Type B pancreatic cell (in vitro differentiated cells): ENCODE results near the gene ADARB1. TPM values are rescaled to one million over a fixed set of nuclear protein-coding genes. Genes with fewer than 3 reads are reported as not detected.

Experiments used
- DNase-seq: peaks from one replicate; pipeline ENCODE4 v3.0.0; 2021; ENCODE audit warnings: mixed read lengths; ENCODE audit not compliant: unreplicated experiment; ENCODE audit errors: extremely low spot score
- H3K27ac Mint-ChIP-seq: 2 replicates; pipeline ENCODE4 v1.8.0; 2021; ENCODE audit warnings: mild to moderate bottlenecking, mixed read lengths
- H3K27me3 Mint-ChIP-seq: 2 replicates; pipeline ENCODE4 v1.8.0; 2021; ENCODE audit warnings: mixed read lengths
- H3K36me3 Mint-ChIP-seq: 2 replicates; pipeline ENCODE4 v1.8.0; 2021; ENCODE audit warnings: mixed read lengths
- H3K4me1 Mint-ChIP-seq: one replicate; pipeline ENCODE4 v1.8.0; 2021; ENCODE audit warnings: mixed read lengths; ENCODE audit not compliant: unreplicated experiment
- H3K4me3 Mint-ChIP-seq: 2 replicates; pipeline ENCODE4 v1.8.0; 2021; ENCODE audit warnings: mild to moderate bottlenecking, mixed read lengths
- H3K9me3 Mint-ChIP-seq: 2 replicates; pipeline ENCODE4 v1.8.0; 2021; ENCODE audit warnings: mixed read lengths
- total RNA-seq: library from RNA; stranded (reverse); gene quantifications from 2 replicates; pipeline ENCODE4 v1.2.1, GENCODE V29; 2021; ENCODE audit warnings: low replicate concordance
- TF ChIP-seq, protein P1 (sequence below): fragments of 200-600 bp; sonication (generic); conservative IDR thresholded peaks from 2 replicates; pipeline ENCODE4 v1.5.0; 2021; ENCODE audit warnings: antibody characterized with exemption, mild to moderate bottlenecking

The ADARB1 gene
- total RNA-seq, 1 donor from 2014 or later: 20.7 TPM

DNA sequence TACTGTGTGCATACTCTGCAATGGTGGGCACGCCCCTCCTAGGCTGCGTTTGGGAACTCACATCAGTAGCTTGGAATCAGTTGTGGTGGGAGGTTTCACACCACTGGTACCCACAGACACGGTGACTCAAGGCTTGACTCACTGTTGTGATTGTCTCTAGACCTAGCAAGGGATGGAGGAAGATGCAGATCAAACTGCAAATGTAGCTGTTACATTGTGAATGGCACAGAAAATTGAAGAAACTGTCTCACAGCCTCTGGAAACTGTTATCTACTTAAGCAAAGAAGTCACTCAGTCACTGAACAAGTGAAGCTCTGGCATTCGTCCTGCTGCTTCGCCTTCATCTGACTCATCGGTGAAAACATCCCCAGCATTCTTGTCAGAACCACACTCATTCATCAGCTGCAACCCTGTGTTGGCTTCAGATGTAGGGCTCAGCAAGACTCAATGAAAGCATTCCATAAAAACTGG lies 153.8 kb downstream of the ADARB1 start:
- H3K36me3 Mint-ChIP-seq: no peaks in the 10 kb centered on the region
- H3K27me3 Mint-ChIP-seq: no peaks in the 10 kb centered on the region
- peak overlapping the region; percentile 83 for H3K27ac Mint-ChIP-seq
- H3K4me3 Mint-ChIP-seq: no peak overlapping the region
- H3K9me3 Mint-ChIP-seq: no peaks in the 10 kb centered on the region
- H3K4me1 Mint-ChIP-seq: peaks cover 5% of the 10 kb centered on the region
- DNase-seq: no peak
- TF ChIP-seq, protein P1, sequence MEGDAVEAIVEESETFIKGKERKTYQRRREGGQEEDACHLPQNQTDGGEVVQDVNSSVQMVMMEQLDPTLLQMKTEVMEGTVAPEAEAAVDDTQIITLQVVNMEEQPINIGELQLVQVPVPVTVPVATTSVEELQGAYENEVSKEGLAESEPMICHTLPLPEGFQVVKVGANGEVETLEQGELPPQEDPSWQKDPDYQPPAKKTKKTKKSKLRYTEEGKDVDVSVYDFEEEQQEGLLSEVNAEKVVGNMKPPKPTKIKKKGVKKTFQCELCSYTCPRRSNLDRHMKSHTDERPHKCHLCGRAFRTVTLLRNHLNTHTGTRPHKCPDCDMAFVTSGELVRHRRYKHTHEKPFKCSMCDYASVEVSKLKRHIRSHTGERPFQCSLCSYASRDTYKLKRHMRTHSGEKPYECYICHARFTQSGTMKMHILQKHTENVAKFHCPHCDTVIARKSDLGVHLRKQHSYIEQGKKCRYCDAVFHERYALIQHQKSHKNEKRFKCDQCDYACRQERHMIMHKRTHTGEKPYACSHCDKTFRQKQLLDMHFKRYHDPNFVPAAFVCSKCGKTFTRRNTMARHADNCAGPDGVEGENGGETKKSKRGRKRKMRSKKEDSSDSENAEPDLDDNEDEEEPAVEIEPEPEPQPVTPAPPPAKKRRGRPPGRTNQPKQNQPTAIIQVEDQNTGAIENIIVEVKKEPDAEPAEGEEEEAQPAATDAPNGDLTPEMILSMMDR: no peak

DNA sequence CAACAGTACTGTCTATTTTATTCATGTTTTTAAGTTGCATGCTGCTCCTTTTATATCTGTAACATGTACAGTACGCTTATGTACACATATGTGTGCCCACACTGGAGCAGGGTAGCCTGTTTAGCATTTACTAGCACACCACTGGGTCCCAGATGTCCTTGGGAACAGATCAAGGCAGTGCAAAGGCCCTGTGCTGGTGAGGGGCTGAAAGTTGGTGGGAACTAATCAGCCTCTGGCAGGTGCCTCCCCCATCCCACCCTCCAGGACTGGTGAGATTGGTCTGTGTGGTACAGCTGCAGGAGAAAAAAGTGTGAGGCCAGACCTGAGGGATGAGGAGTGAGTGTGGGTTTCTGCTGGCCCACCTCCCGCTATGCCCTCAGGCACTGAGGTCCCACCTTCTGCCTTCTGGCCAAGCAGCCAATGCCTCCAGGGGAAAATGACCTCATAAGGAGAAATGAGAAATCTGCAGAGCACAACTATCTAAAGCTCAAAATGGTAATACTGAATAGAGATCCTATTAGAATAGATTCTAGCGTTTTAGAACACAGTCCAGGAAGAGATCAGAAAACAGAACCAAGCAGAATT lies 154.4 kb downstream of the ADARB1 start:
- no peaks in the 10 kb centered on the region for H3K36me3 Mint-ChIP-seq
- H3K27ac Mint-ChIP-seq: peak overlapping the region; percentile 83
- no peaks in the 10 kb centered on the region for H3K9me3 Mint-ChIP-seq
- peaks cover 2% of the 10 kb centered on the region for H3K27me3 Mint-ChIP-seq
- H3K4me1 Mint-ChIP-seq: peaks cover 5% of the 10 kb centered on the region
- H3K4me3 Mint-ChIP-seq: no peak overlapping the region
- DNase-seq: no peak
- TF ChIP-seq, protein P1: no peak

DNA sequence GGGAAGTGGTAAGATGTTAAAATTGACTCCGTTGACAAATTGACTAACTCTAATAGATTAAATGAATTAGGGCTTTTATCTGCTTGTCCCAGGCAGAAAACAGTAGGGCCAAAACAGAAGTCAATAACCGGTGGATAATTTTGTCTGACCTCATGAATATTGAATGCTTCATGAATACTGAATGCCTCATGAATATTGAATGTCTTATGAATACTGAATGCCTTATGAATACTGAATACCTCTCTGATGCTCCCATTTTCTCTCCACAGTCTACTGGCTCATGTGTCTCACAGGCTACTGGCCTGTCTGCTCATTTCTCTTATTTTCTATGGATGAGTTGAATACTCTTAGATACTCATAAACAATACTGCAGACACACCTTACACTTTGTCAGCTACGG lies 157.3 kb downstream of the ADARB1 start:
- DNase-seq: no peak
- no peaks in the 10 kb centered on the region for H3K9me3 Mint-ChIP-seq
- no peak overlapping the region for H3K4me3 Mint-ChIP-seq
- H3K27ac Mint-ChIP-seq: no peak overlapping the region
- peaks cover 3% of the 10 kb centered on the region for H3K27me3 Mint-ChIP-seq
- H3K36me3 Mint-ChIP-seq: no peaks in the 10 kb centered on the region
- TF ChIP-seq, protein P1: no peak
- peaks cover 5% of the 10 kb centered on the region for H3K4me1 Mint-ChIP-seq

DNA sequence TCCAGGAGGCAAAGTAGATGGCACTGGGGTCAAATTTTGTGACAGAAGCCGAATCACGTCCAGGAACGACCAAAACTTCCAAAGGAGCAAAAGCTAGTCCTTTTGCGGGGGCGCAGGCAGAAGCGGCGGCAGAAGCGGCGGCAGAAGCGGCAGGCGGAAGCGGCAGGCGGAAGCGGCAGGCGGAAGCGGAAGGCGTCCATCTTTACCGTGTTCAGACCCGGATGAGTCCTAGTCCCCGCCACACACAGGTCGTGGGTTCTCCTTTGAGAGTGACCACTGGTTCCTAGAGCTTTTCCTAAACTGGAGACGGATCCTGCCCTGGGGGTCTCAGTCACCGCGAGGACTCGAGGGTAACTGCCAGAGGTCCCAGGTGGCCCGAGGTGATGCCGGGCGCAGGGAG lies 159.7 kb downstream of the ADARB1 start:
- no peak for DNase-seq
- H3K27me3 Mint-ChIP-seq: peaks cover 3% of the 10 kb centered on the region
- H3K4me3 Mint-ChIP-seq: no peak overlapping the region
- H3K27ac Mint-ChIP-seq: no peak overlapping the region
- TF ChIP-seq, protein P1: no peak
- no peaks in the 10 kb centered on the region for H3K36me3 Mint-ChIP-seq
- no peaks in the 10 kb centered on the region for H3K9me3 Mint-ChIP-seq
- no peaks in the 10 kb centered on the region for H3K4me1 Mint-ChIP-seq

DNA sequence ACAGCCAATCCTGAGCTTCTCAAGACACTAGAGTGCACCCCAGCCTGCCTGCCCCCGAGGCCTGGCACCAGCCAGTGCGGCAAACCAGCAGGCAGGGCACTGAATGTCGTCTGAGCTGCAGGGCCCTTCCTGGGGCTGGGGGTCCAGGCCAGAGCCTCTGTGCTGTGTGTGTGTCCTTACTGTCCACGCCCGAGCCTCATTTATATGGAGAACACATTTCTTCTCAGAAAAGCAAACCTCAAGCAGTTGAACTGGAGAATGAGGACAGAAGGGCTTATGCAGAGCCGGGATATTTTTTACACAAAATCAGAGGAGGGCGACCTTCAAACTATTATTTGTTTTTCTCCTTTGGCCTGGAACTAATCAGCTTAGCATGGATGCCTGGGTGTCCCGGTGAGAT lies 160.6 kb downstream of the ADARB1 start:
- Mint-ChIP-seq H3K27ac (no peak overlapping the region), H3K9me3 (no peaks in the 10 kb centered on the region), H3K27me3 (peaks cover 3% of the 10 kb centered on the region), H3K4me1 (no peaks in the 10 kb centered on the region), H3K36me3 (no peaks in the 10 kb centered on the region), H3K4me3 (no peak overlapping the region)
- no peak for DNase-seq
- TF ChIP-seq, protein P1: no peak
